Lung (tissue), 12 donors: ENCODE results near the gene CARMIL1. TPM values are rescaled to one million over a fixed set of nuclear protein-coding genes. Genes with fewer than 3 reads are reported as not detected.

Experiments used
- ATAC-seq: fragments of 200-7000 bp; cut with Tn5 transposase; one replicate; pipeline ENCODE4 v1.9.1; 2020; ENCODE audit warnings: moderate number of reproducible peaks; ENCODE audit not compliant: insufficient read depth, low FRiP score
- DNase-seq, 3 donors: peaks; one replicate each; pipeline ENCODE4 v3.0.0-alpha.2; 2013 to 2017
- H3K27ac ChIP-seq, 2 donors: one replicate each; pipeline ENCODE4 v1.5.1; 2013; ENCODE audit warnings: mild to moderate bottlenecking in 2 of 2, moderate library complexity in 2 of 2, control low read depth in 1 of 2, inconsistent platforms in 1 of 2, low read depth in 1 of 2, low read length in 1 of 2
- H3K27me3 ChIP-seq, 3 donors: one replicate each; pipeline ENCODE4 v1.5.1; 2013; ENCODE audit warnings: low read length in 2 of 3; ENCODE audit not compliant: control insufficient read depth in 3 of 3, insufficient read depth in 3 of 3
- H3K36me3 ChIP-seq, 4 donors: one replicate each; pipeline ENCODE4 v1.5.1; 2013; ENCODE audit warnings: low read length in 4 of 4, mild to moderate bottlenecking in 1 of 4, moderate library complexity in 1 of 4; ENCODE audit not compliant: control insufficient read depth in 4 of 4, insufficient read depth in 4 of 4
- H3K4me1 ChIP-seq, 5 donors: one replicate each; pipeline ENCODE4 v1.5.1; 2013; ENCODE audit warnings: low read length in 5 of 5, mild to moderate bottlenecking in 2 of 5, moderate library complexity in 1 of 5; ENCODE audit not compliant: control insufficient read depth in 5 of 5, insufficient read depth in 5 of 5
- H3K4me3 ChIP-seq: one replicate; pipeline ENCODE4 v1.5.1; 2013; ENCODE audit warnings: mild to moderate bottlenecking, control low read depth, moderate library complexity
- H3K9ac ChIP-seq, 2 donors: one replicate each; pipeline ENCODE4 v1.5.1; 2013; ENCODE audit warnings: low read length in 2 of 2, control low read depth in 1 of 2; ENCODE audit not compliant: insufficient read depth in 1 of 2
- H3K9me3 ChIP-seq, 4 donors: one replicate each; pipeline ENCODE4 v1.5.1; 2013; ENCODE audit warnings: low read length in 3 of 4, mild to moderate bottlenecking in 1 of 4, moderate library complexity in 1 of 4; ENCODE audit not compliant: control insufficient read depth in 4 of 4, insufficient read depth in 3 of 4
- WGBS, 2 donors: extraction: QIAGEN DNeasy Blood & Tissue Kit; methylation state at CpG; one replicate each; pipeline ENCODE4 v1.1.7; 2013; 5-methylcytosine and 5-hydroxymethylcytosine counted together
- polyA plus RNA-seq, 2 donors: library from polyadenylated mRNA; stranded (reverse); fragments of 200-250 nt; gene quantifications; one replicate each; pipeline ENCODE4 v1.2.1, GENCODE V29; 2013
- total RNA-seq, 2 donors: library from RNA; depleted of rRNA in 1 of 2; stranded (reverse); fragments of >200 nt in 1 of 2; gene quantifications; one replicate each; pipeline ENCODE4 v1.2.1, GENCODE V29; 2014 to 2021
- TF ChIP-seq, protein P1 (sequence below): IDR thresholded peaks from 2 replicates; pipeline ENCODE4 v1.5.1; 2012; ENCODE audit warnings: mild to moderate bottlenecking; ENCODE audit errors: control extremely low read depth, extremely low read depth
- donor health status: control.
- donor health status: control.
- donor health status: Bipolar disorder and iron deficiency.
- donor health status: healthy.
- donor health status: DM: yes; HTN: yes; CAD: no.

CARMIL1 gene
- total and polyA plus RNA-seq, 4 donors = 8.0 to 38.3 (median 34.9) TPM

DNA sequence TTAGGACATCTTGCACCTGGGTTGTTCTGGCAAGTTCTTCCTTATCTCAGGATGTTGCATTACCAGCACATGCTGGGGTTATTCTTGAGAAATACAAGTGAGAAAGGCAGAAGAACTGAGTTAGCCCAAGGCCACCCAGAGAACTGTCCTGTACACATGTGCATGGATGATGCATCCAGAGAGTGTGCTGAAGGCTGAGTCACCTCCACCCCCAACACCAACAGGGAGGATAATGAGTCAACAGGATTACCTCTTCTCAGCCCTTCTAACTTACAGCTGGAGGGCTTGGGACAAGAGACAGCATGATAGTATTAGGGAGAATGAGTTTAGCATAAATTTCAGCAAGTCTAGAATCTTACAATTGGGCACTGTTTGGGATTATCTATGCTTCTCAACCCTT, 381.3 kb downstream of the CARMIL1 start:
- DNase-seq (no peak), ATAC-seq (no peak)
- Histone ChIP-seq H3K27ac (no peak overlapping the region), H3K36me3 (no peaks in the 10 kb centered on the region), H3K9ac (no peak overlapping the region), H3K27me3 (no peaks in the 10 kb centered on the region), H3K4me3 (no peak overlapping the region), H3K9me3 (peaks cover 0 to 1% (median 0%) of the 10 kb centered on the region in 4 donors), H3K4me1 (no peaks in the 10 kb centered on the region)
- TF ChIP-seq, protein P1, sequence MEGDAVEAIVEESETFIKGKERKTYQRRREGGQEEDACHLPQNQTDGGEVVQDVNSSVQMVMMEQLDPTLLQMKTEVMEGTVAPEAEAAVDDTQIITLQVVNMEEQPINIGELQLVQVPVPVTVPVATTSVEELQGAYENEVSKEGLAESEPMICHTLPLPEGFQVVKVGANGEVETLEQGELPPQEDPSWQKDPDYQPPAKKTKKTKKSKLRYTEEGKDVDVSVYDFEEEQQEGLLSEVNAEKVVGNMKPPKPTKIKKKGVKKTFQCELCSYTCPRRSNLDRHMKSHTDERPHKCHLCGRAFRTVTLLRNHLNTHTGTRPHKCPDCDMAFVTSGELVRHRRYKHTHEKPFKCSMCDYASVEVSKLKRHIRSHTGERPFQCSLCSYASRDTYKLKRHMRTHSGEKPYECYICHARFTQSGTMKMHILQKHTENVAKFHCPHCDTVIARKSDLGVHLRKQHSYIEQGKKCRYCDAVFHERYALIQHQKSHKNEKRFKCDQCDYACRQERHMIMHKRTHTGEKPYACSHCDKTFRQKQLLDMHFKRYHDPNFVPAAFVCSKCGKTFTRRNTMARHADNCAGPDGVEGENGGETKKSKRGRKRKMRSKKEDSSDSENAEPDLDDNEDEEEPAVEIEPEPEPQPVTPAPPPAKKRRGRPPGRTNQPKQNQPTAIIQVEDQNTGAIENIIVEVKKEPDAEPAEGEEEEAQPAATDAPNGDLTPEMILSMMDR = no peak

DNA sequence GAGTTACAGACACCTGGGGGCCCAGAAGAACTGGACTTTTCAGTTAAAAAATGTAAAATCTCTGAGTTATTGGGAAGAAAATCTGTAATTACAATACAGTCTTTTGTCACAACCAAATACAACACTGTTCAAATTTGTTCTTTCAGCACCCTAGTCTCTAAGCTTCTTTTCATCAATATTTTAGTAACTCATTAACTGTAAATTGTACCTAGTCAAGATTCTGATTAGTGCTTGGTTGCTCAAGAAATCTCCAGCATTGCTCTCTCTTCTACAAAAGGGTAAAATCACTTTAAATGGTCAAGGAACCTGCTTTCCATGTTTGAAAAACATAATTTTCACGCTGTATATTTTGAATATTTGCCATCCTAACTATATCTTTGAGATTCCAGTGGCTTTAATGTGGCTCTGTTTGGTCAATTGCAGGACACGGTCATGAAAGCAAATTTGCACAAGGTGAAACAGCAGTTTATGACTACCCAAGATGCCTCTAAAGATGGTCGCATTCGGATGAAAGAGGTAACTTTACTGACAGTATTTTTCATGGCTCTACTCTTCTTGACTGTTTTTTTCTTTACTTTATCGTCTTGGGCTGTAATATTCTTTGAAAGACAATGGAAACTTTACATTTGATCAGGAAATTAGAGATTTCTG, 382.1 kb downstream of the CARMIL1 start:
- no peaks in the 10 kb centered on the region for H3K36me3 ChIP-seq

DNA sequence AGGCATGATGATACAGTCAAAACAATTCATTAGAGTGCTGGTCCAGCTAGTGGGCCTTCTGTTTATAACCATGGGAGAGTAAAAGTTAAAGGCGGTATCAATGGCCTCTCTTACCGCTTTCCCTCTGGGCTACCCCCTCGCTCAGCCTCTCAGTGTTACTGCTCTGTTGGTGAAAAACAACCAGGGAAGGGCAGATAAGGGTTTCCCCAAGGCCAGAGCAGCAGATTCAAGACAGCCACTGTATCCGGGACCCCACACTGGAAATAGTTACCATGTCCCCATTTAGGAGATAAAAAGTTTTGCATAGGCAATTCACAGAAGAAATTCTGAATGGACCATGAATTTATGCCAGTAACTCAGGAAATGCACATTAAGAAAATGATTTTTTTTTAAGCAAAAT, 386.3 kb downstream of the CARMIL1 start:
- no peak overlapping the region for H3K4me3 ChIP-seq
- no peaks in the 10 kb centered on the region for H3K4me1 ChIP-seq
- peaks cover 0 to 1% (median 0%) of the 10 kb centered on the region in 4 donors for H3K9me3 ChIP-seq
- no peaks in the 10 kb centered on the region for H3K36me3 ChIP-seq
- ATAC-seq = no peak
- TF ChIP-seq, protein P1 = no peak
- WGBS, 2 donors = 89 to 90% methylated on average over 4 of the region's 4 CpGs
- H3K27me3 ChIP-seq = no peaks in the 10 kb centered on the region
- H3K27ac ChIP-seq = no peak overlapping the region
- DNase-seq = no peak
- H3K9ac ChIP-seq = no peak overlapping the region

More for the DNA sequence above, 382.1 kb downstream of the CARMIL1 start:
- Histone ChIP-seq H3K27ac (no peak overlapping the region), H3K4me1 (no peaks in the 10 kb centered on the region), H3K9me3 (peaks cover 0 to 1% (median 0%) of the 10 kb centered on the region in 4 donors), H3K4me3 (no peak overlapping the region), H3K27me3 (no peaks in the 10 kb centered on the region), H3K9ac (no peak overlapping the region)
- ATAC-seq = no peak
- DNase-seq = no peak
- 75 to 83% methylated on average over 5 of the region's 5 CpGs for WGBS, 2 donors
- TF ChIP-seq, protein P1 = no peak

DNA sequence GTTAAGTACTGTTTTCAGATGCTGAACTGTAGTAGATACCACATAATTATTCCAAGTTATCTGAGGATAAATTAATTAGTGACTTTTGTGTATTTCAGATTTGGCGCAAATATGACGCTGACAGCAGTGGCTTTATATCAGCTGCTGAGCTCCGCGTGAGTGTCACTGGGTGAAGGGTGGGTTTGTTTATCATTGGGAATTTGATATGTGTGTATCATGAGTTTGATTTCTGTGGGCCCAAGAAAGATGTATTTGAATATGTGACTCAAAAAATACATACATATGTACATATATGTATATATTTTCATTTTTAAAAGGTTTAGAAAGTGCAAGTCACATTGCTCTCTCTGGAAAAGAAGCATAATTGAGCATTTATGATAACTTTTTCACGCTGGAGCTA, 390.2 kb downstream of the CARMIL1 start:
- DNase-seq (no peak), ATAC-seq (no peak)
- Histone ChIP-seq H3K36me3 (no peaks in the 10 kb centered on the region), H3K9me3 (peaks cover 0 to 1% (median 0%) of the 10 kb centered on the region in 4 donors), H3K4me3 (no peak overlapping the region), H3K27me3 (no peaks in the 10 kb centered on the region), H3K27ac (no peak overlapping the region), H3K4me1 (no peaks in the 10 kb centered on the region), H3K9ac (no peak overlapping the region)
- 87 to 92% methylated on average over 5 of the region's 5 CpGs for WGBS, 2 donors
- TF ChIP-seq, protein P1 = no peak
